CD4-positive, alpha-beta T cell (primary cell): ENCODE results near the gene TMEM164. TPM values are rescaled to one million over a fixed set of nuclear protein-coding genes. Genes with fewer than 3 reads are reported as not detected.

Experiments
- ATAC-seq: fragments of 200-7000 bp; cut with Tn5 transposase; one replicate; pipeline ENCODE4 v1.10.0; 2022; ENCODE audit warnings: mild to moderate bottlenecking; ENCODE audit not compliant: poor library complexity
- CTCF ChIA-PET: fragments of 350-600 bp; sonication (Branson Sonifier 250); formaldehyde crosslinking; loops from one replicate; lab custom pipeline; 2021; ENCODE audit warnings: antibody characterized with exemption, inconsistent platforms; lab: Charles Lee
- POLR2A ChIA-PET: fragments of 350-600 bp; sonication (Branson Sonifier 250); formaldehyde crosslinking; loops from one replicate; lab custom pipeline; 2021; ENCODE audit warnings: antibody characterized with exemption, inconsistent platforms; lab: Charles Lee
- DNase-seq, 14 experiments: peaks; one replicate each; pipeline ENCODE4 v3.0.0-alpha.2; 2013 to 2020; ENCODE audit warnings: mixed read lengths in 2 of 14
- H3K27ac ChIP-seq, 2 donors: one replicate each; pipeline versions ENCODE4 v1.5.1 to v1.7.0; 2013; ENCODE audit warnings: low read length in 2 of 2, low read depth in 1 of 2, mild to moderate bottlenecking in 1 of 2
- H3K27me3 ChIP-seq, 2 experiments: 1 replicate in 1 of 2; 2 replicates in 1 of 2; pipeline versions ENCODE4 v1.6.1 to v1.7.0; 2013; ENCODE audit warnings: low read length in 2 of 2, control low read depth in 1 of 2, mild to moderate bottlenecking in 1 of 2, moderate library complexity in 1 of 2; ENCODE audit not compliant: insufficient read depth in 2 of 2, control insufficient read depth in 1 of 2
- H3K36me3 ChIP-seq: one replicate; pipeline ENCODE4 v1.6.1; 2013; ENCODE audit warnings: low read length, control low read depth; ENCODE audit not compliant: insufficient read depth
- H3K4me1 ChIP-seq: one replicate; pipeline ENCODE4 v1.6.1; 2013; ENCODE audit warnings: low read length, control low read depth; ENCODE audit not compliant: insufficient read depth
- H3K4me3 ChIP-seq: one replicate; pipeline ENCODE4 v1.5.1; 2013; ENCODE audit warnings: mild to moderate bottlenecking, low read length, moderate library complexity
- H3K9me3 ChIP-seq, 2 experiments: 1 replicate in 1 of 2; 2 replicates in 1 of 2; pipeline versions ENCODE4 v1.6.1 to v1.7.0; 2013; ENCODE audit warnings: low read length in 2 of 2, mild to moderate bottlenecking in 2 of 2, control low read depth in 1 of 2, moderate library complexity in 1 of 2; ENCODE audit not compliant: control insufficient read depth in 1 of 2, insufficient read depth in 1 of 2
- H3K27ac Mint-ChIP-seq: one replicate; pipeline ENCODE4 v1.8.0; 2020; ENCODE audit warnings: mixed read lengths
- H3K27me3 Mint-ChIP-seq: one replicate; pipeline ENCODE4 v1.8.0; 2021; ENCODE audit warnings: mixed read lengths
- H3K36me3 Mint-ChIP-seq: one replicate; pipeline ENCODE4 v1.8.0; 2021; ENCODE audit warnings: low read depth, mixed read lengths
- H3K4me1 Mint-ChIP-seq: one replicate; pipeline ENCODE4 v1.8.0; 2021; ENCODE audit warnings: low read depth, mixed read lengths
- H3K4me3 Mint-ChIP-seq: one replicate; pipeline ENCODE4 v1.8.0; 2020; ENCODE audit warnings: mild to moderate bottlenecking, mixed read lengths
- H3K9me3 Mint-ChIP-seq: one replicate; pipeline ENCODE4 v1.8.0; 2020; ENCODE audit warnings: mixed read lengths
- intact Hi-C, 2 experiments: fragments of 100-400 bp; cut with DNase I in 1 of 2; cut with micrococcal nuclease in 1 of 2; formaldehyde crosslinking; loops; one replicate each; pipeline versions ENCODE4 v1.15.1 to v1.9.0; 2023 to 2025; cut with DNase I, micrococcal nuclease
- total RNA-seq, 174 experiments: library from RNA in 2 of 174; stranded (reverse) in 2 of 174; gene quantifications; one replicate each; pipeline ENCODE4 v1.2.3 and lab custom pipeline; 2021 to 2026
- TF ChIP-seq, protein P1 (sequence below): fragments of 200-600 bp; IDR thresholded peaks from one replicate; pipeline ENCODE4 v1.8.0; 2022; ENCODE audit warnings: antibody characterized with exemption, mild to moderate bottlenecking

Gene TMEM164
- total RNA-seq, 2 experiments from 2014 or later, result 11.1 to 13.4 TPM

DNA sequence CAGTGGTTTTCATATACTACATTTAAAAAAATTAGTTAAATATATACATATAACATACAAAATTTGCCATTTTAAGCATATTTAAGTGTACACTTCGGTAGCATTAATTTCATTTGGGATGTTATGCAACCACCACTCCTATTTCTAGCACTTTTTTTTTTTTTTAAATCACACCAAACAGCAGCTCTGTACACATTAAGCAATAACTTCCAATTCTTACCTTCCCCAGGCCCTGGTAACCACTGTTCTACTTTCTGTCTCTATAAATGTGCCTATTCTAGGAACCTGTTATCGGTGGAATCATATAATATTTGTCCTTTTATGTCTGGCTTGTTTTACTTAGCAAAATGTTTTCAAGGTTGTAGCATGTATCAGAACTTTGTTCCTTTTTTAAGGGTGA, 39.1 kb downstream of the TMEM164 start:
- DNase-seq (no peak), ATAC-seq (no peak)
- Mint-ChIP-seq H3K4me1 (peaks cover 48% of the 10 kb centered on the region), H3K27ac (no peak overlapping the region), H3K36me3 (peaks cover 4% of the 10 kb centered on the region), H3K4me3 (no peak overlapping the region), H3K27me3 (no peaks in the 10 kb centered on the region), H3K9me3 (no peaks in the 10 kb centered on the region)
- no peak overlapping the region for H3K4me3 ChIP-seq
- H3K4me1 ChIP-seq, result no peaks in the 10 kb centered on the region
- ChIA-PET POLR2A (no interaction called here), CTCF (no interaction called here)
- no peaks in the 10 kb centered on the region for H3K36me3 ChIP-seq
- intact Hi-C loops, result no loop called here
- no peaks in the 10 kb centered on the region for H3K27me3 ChIP-seq
- no peaks in the 10 kb centered on the region for H3K9me3 ChIP-seq
- TF ChIP-seq, protein P1, sequence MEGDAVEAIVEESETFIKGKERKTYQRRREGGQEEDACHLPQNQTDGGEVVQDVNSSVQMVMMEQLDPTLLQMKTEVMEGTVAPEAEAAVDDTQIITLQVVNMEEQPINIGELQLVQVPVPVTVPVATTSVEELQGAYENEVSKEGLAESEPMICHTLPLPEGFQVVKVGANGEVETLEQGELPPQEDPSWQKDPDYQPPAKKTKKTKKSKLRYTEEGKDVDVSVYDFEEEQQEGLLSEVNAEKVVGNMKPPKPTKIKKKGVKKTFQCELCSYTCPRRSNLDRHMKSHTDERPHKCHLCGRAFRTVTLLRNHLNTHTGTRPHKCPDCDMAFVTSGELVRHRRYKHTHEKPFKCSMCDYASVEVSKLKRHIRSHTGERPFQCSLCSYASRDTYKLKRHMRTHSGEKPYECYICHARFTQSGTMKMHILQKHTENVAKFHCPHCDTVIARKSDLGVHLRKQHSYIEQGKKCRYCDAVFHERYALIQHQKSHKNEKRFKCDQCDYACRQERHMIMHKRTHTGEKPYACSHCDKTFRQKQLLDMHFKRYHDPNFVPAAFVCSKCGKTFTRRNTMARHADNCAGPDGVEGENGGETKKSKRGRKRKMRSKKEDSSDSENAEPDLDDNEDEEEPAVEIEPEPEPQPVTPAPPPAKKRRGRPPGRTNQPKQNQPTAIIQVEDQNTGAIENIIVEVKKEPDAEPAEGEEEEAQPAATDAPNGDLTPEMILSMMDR, result no peak
- no peak overlapping the region for H3K27ac ChIP-seq

DNA sequence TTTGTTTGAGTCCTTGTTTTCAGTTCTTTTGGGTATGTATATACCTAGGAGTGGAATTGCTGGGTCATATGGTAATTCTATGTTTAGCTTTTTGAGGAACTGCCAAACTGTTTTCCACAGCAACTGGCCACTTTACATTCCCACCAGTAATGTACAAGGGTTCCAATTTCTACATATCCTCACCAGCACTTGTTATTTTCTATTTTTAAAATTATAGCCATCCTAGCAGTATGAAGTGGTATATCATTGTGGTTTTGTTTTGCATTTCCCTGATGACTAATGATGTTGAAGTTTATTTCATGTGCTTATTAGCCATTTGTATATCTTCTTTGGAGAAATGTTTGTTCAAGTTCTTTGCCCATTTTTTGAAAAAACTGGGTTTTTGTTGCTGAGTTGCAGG, 39.6 kb downstream of the TMEM164 start:
- H3K36me3 Mint-ChIP-seq, result peaks cover 4% of the 10 kb centered on the region

DNA sequence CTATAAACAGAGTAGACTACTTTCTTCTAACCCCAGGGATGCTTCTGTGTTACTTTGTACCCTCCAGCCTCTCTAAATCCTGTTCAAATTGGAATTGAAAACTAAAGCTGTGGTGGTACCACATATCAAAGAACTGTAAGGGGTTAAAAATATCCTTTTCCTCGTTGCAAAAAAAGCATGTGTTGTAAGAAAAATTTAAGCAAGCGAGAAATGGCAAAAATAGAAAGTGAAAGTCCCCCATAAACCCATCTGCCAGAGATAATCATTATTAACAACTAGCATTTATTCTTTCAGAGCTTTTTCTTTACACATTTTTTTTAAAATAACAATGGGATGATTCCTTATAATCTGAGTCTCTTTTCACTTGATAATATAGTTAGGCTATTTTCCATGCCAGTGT, 40.6 kb downstream of the TMEM164 start:
- no peaks in the 10 kb centered on the region for H3K4me1 ChIP-seq
- no peak overlapping the region for H3K27ac Mint-ChIP-seq
- no peaks in the 10 kb centered on the region for H3K27me3 ChIP-seq
- POLR2A ChIA-PET, result no interaction called here
- DNase-seq, result no peak
- H3K36me3 Mint-ChIP-seq, result peaks cover 4% of the 10 kb centered on the region
- H3K9me3 ChIP-seq, result no peaks in the 10 kb centered on the region
- H3K27ac ChIP-seq, result no peak overlapping the region
- H3K9me3 Mint-ChIP-seq, result no peaks in the 10 kb centered on the region
- intact Hi-C loops, result no loop called here
- no peak overlapping the region for H3K4me3 Mint-ChIP-seq
- peaks cover 48% of the 10 kb centered on the region for H3K4me1 Mint-ChIP-seq
- H3K4me3 ChIP-seq, result no peak overlapping the region
- TF ChIP-seq, protein P1, result no peak
- ATAC-seq, result no peak
- no peaks in the 10 kb centered on the region for H3K36me3 ChIP-seq
- H3K27me3 Mint-ChIP-seq, result no peaks in the 10 kb centered on the region
- CTCF ChIA-PET, result interaction anchor here (1.3 kb wide), 1 partner anchor 17 kb away, joined by 4 read pairs; no protein-coding TSS in a partner anchor

More for the DNA sequence above, 39.6 kb downstream of the TMEM164 start:
- H3K27me3 Mint-ChIP-seq, result no peaks in the 10 kb centered on the region
- H3K36me3 ChIP-seq, result no peaks in the 10 kb centered on the region
- H3K27me3 ChIP-seq, result no peaks in the 10 kb centered on the region
- no peak overlapping the region for H3K27ac Mint-ChIP-seq
- DNase-seq, result no peak
- POLR2A ChIA-PET, result no interaction called here
- no peak overlapping the region for H3K4me3 ChIP-seq
- intact Hi-C loops, result no loop called here
- no peak overlapping the region for H3K27ac ChIP-seq
- no peak overlapping the region for H3K4me3 Mint-ChIP-seq
- H3K9me3 ChIP-seq, result no peaks in the 10 kb centered on the region
- CTCF ChIA-PET, result no interaction called here
- H3K4me1 Mint-ChIP-seq, result peaks cover 48% of the 10 kb centered on the region
- TF ChIP-seq, protein P1, result no peak
- no peak for ATAC-seq
- no peaks in the 10 kb centered on the region for H3K9me3 Mint-ChIP-seq
- no peaks in the 10 kb centered on the region for H3K4me1 ChIP-seq
